ENCODE results near the gene TCF19. TPM values are rescaled to one million over a fixed set of nuclear protein-coding genes. Genes with fewer than 3 reads are reported as not detected.
"Not testable (repeated sequence)": the region's sequence is repeated elsewhere in the genome, so short reads cannot be mapped to it uniquely, and the experiment has no call there.

Gene TCF19
- total RNA-seq, 6 experiments from 2014 or later, result 14.2 to 32.9 (median 29.6) TPM

- no peak overlapping the region for H3K4me3 Mint-ChIP-seq
- no peak for DNase-seq
- peaks cover 5% of the 10 kb centered on the region; the same call in 1 of the 2 replicates for H3K36me3 Mint-ChIP-seq (ENCODE audit: low read depth)
- H3K9me3 Mint-ChIP-seq, result no peaks in the 10 kb centered on the region
- no peaks in the 10 kb centered on the region; the same call in none of the 2 replicates for H3K27me3 Mint-ChIP-seq (ENCODE audit: insufficient read depth)
- no peak for TF ChIP-seq CTCF (IDR thresholded peaks at IDR 0.05)
- no peak overlapping the region for H3K27ac Mint-ChIP-seq
- peaks cover 10% of the 10 kb centered on the region for H3K4me1 Mint-ChIP-seq (ENCODE audit: low read depth)
Measured at GRCh38 chr6:31194061-31194834, 35.9 kb downstream of the TCF19 start.

- H3K27me3 Mint-ChIP-seq (ENCODE audit: insufficient read depth); H3K9me3 Mint-ChIP-seq; DNase-seq; H3K4me3 Mint-ChIP-seq; H3K27ac Mint-ChIP-seq: not testable (repeated sequence)
- Mint-ChIP-seq H3K36me3 (ENCODE audit: low read depth) (peaks cover 11% of the 10 kb centered on the region; the same call in 1 of the 2 replicates), H3K4me1 (ENCODE audit: low read depth) (peaks cover 10% of the 10 kb centered on the region)
Measured at GRCh38 chr6:31195308-31195979, 37.1 kb downstream of the TCF19 start.

GRCh38 chr6:31196251-31197022 is 38.0 kb downstream of the TCF19 start:
- Mint-ChIP-seq H3K27ac (peak overlapping the region; percentile 96), H3K4me3 (peak overlapping the region; percentile 94), H3K36me3 (ENCODE audit: low read depth) (peaks cover 18% of the 10 kb centered on the region), H3K4me1 (ENCODE audit: low read depth) (peaks cover 10% of the 10 kb centered on the region)
- not testable (repeated sequence) for DNase-seq; H3K27me3 Mint-ChIP-seq (ENCODE audit: insufficient read depth); H3K9me3 Mint-ChIP-seq

GRCh38 chr6:31197559-31198305 is 39.3 kb downstream of the TCF19 start:
- H3K27ac Mint-ChIP-seq, result peak overlapping the region; percentile 96
- H3K4me3 Mint-ChIP-seq, result peak overlapping the region; percentile 94
- DNase-seq, result peak; percentile 71
- peaks cover 19% of the 10 kb centered on the region for H3K4me1 Mint-ChIP-seq (ENCODE audit: low read depth)
- H3K36me3 Mint-ChIP-seq (ENCODE audit: low read depth), result peaks cover 23% of the 10 kb centered on the region
- H3K9me3 Mint-ChIP-seq, result no peaks in the 10 kb centered on the region; the same call in 1 of the 2 replicates
- H3K27me3 Mint-ChIP-seq (ENCODE audit: insufficient read depth), result no peaks in the 10 kb centered on the region; the same call in 1 of the 2 replicates
- TF ChIP-seq CTCF (IDR thresholded peaks at IDR 0.05), result no peak

- H3K36me3 Mint-ChIP-seq (ENCODE audit: low read depth), result peaks cover 23% of the 10 kb centered on the region
- H3K27me3 Mint-ChIP-seq (ENCODE audit: insufficient read depth); H3K9me3 Mint-ChIP-seq; DNase-seq; H3K27ac Mint-ChIP-seq: not testable (repeated sequence)
- H3K4me3 Mint-ChIP-seq, result peak overlapping the region; percentile 94
- H3K4me1 Mint-ChIP-seq (ENCODE audit: low read depth), result peaks cover 33% of the 10 kb centered on the region
Measured at GRCh38 chr6:31199105-31199452, 40.7 kb downstream of the TCF19 start.

- H3K27ac Mint-ChIP-seq, result peak overlapping the region; percentile 88
- no peak for DNase-seq
- peaks cover 18% of the 10 kb centered on the region for H3K36me3 Mint-ChIP-seq (ENCODE audit: low read depth)
- no peaks in the 10 kb centered on the region; the same call in 1 of the 2 replicates for H3K9me3 Mint-ChIP-seq
- H3K4me3 Mint-ChIP-seq, result peak overlapping the region; percentile 33; the same call in 1 of the 2 replicates
- H3K4me1 Mint-ChIP-seq (ENCODE audit: low read depth), result peaks cover 31% of the 10 kb centered on the region
- no peak for TF ChIP-seq CTCF (IDR thresholded peaks at IDR 0.05)
- no peaks in the 10 kb centered on the region for H3K27me3 Mint-ChIP-seq (ENCODE audit: insufficient read depth)
Measured at GRCh38 chr6:31202259-31203166, 44.1 kb downstream of the TCF19 start.
